Measurements from ENCODE around the gene A1CF. TPM values are rescaled to one million over a fixed set of nuclear protein-coding genes. Genes with fewer than 3 reads are reported as not detected.

The A1CF gene
- total and polyA plus RNA-seq, 2 experiments from 2014 or later, result 0.05 TPM; not detected in 1

DNA sequence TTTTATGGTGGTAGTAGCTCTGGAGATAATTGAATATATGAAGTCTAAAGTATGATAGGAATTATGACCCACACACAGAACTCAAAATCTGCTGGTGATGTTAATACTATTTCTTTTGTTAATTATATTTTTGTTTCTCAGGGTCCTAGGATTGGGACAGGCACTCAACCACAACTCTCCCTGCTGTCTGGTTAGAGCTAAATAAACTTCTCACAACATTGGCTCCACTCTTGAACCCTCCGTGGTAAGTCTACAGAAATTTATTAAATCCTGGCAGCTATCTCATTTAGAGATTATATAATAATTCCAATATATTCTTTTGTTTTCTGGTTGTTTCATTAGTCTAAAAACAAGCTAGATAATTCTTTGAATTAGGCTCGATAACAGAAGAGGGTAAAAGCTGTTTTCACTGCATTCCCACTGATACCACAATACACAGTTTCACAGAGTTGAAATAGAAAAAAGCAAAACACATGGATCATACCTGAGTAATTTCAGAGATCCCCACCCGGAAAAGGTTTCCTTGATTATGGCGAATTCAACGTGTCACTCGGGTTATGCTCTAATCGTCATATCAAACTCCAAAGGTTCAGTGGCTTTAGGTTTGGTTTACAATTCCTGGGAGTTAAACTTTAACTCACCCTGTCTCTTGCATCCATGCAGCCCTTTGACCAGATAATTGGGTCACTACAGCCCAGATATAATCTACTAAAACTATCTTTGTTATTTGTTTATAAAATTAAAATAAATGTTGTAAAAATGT lies at the start of gene A1CF (continued):
- TF ChIP-seq CREB1 (CRISPR knock-in tag; IDR thresholded peaks at IDR 0.05; ENCODE audit: low read depth), result no peak
- no peak for TF ChIP-seq NANOG (IDR thresholded peaks at IDR 0.05; ENCODE audit: borderline replicate concordance)

DNA sequence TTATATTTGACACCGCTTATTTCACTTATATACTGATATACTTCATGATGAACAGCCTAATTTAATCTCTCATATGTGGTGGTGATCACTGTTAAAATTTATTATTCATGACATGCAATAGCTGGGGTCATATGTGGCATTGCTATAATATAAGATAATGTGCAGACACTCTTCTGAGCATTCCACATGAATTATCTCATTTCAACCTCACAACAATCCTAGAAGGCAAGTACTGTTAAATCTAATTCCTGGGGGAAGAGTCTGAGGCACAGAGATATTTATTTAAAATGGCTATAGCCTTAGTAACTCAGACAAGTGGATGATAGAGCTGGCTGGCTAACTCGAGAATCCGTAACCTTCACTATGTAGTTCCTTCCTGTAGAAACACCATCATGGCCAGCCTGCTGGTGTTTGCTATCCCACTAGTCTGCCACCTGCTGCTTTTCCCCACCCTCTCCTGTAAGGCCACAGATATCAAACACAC lies 46.6 kb upstream of the A1CF start:
- H3K9me2 ChIP-seq (ENCODE audit: insufficient read depth), result 0 out of 2 replicates have a peak, but pooled peaks cover under 1% of the 10 kb centered on the region
- no peak for DNase-seq (ENCODE audit: low spot score)
- H3K4me3 Mint-ChIP-seq, result no peak overlapping the region
- H3K27ac ChIP-seq (ENCODE audit: low read depth), result no peak overlapping the region
- H3K4me2 ChIP-seq, result no peak overlapping the region
- H3K27ac Mint-ChIP-seq, result no peak overlapping the region; the same call in 1 of the 2 replicates
- H3K9me3 Mint-ChIP-seq, result no peaks in the 10 kb centered on the region
- H3K27me3 Mint-ChIP-seq (ENCODE audit: insufficient read depth, low read depth, poor library complexity), result peaks cover 5% of the 10 kb centered on the region
- no peaks in the 10 kb centered on the region for H3K36me3 Mint-ChIP-seq (ENCODE audit: low read depth)
- no peaks in the 10 kb centered on the region for H3K36me3 ChIP-seq (ENCODE audit: insufficient read depth)
- no peaks in the 10 kb centered on the region for H4K20me1 ChIP-seq (replicated peaks; ENCODE audit: insufficient read depth)
- no peaks in the 10 kb centered on the region for H3K4me1 Mint-ChIP-seq
- no peaks in the 10 kb centered on the region for H3K79me2 ChIP-seq (replicated peaks; ENCODE audit: insufficient read depth)
- H2AFZ ChIP-seq, result no peak overlapping the region
- no peak overlapping the region for H3K4me3 ChIP-seq
- no peaks in the 10 kb centered on the region for H3K27me3 ChIP-seq (ENCODE audit: insufficient read depth)
- no peaks in the 10 kb centered on the region for H3K4me1 ChIP-seq (ENCODE audit: insufficient read depth)
- ATAC-seq, result no peak
- H3F3A ChIP-seq (replicated peaks; ENCODE audit: low read depth), result no peaks in the 10 kb centered on the region
- TF ChIP-seq EZH2phosphoT487 (IDR thresholded peaks at IDR 0.05; ENCODE audit: unreplicated experiment), result no peak
- TF ChIP-seq, protein P1, sequence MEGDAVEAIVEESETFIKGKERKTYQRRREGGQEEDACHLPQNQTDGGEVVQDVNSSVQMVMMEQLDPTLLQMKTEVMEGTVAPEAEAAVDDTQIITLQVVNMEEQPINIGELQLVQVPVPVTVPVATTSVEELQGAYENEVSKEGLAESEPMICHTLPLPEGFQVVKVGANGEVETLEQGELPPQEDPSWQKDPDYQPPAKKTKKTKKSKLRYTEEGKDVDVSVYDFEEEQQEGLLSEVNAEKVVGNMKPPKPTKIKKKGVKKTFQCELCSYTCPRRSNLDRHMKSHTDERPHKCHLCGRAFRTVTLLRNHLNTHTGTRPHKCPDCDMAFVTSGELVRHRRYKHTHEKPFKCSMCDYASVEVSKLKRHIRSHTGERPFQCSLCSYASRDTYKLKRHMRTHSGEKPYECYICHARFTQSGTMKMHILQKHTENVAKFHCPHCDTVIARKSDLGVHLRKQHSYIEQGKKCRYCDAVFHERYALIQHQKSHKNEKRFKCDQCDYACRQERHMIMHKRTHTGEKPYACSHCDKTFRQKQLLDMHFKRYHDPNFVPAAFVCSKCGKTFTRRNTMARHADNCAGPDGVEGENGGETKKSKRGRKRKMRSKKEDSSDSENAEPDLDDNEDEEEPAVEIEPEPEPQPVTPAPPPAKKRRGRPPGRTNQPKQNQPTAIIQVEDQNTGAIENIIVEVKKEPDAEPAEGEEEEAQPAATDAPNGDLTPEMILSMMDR (conservative IDR thresholded peaks at IDR 0.05; ENCODE audit: low read depth in 2 of 2), result no peak
- TF ChIP-seq, protein P2, sequence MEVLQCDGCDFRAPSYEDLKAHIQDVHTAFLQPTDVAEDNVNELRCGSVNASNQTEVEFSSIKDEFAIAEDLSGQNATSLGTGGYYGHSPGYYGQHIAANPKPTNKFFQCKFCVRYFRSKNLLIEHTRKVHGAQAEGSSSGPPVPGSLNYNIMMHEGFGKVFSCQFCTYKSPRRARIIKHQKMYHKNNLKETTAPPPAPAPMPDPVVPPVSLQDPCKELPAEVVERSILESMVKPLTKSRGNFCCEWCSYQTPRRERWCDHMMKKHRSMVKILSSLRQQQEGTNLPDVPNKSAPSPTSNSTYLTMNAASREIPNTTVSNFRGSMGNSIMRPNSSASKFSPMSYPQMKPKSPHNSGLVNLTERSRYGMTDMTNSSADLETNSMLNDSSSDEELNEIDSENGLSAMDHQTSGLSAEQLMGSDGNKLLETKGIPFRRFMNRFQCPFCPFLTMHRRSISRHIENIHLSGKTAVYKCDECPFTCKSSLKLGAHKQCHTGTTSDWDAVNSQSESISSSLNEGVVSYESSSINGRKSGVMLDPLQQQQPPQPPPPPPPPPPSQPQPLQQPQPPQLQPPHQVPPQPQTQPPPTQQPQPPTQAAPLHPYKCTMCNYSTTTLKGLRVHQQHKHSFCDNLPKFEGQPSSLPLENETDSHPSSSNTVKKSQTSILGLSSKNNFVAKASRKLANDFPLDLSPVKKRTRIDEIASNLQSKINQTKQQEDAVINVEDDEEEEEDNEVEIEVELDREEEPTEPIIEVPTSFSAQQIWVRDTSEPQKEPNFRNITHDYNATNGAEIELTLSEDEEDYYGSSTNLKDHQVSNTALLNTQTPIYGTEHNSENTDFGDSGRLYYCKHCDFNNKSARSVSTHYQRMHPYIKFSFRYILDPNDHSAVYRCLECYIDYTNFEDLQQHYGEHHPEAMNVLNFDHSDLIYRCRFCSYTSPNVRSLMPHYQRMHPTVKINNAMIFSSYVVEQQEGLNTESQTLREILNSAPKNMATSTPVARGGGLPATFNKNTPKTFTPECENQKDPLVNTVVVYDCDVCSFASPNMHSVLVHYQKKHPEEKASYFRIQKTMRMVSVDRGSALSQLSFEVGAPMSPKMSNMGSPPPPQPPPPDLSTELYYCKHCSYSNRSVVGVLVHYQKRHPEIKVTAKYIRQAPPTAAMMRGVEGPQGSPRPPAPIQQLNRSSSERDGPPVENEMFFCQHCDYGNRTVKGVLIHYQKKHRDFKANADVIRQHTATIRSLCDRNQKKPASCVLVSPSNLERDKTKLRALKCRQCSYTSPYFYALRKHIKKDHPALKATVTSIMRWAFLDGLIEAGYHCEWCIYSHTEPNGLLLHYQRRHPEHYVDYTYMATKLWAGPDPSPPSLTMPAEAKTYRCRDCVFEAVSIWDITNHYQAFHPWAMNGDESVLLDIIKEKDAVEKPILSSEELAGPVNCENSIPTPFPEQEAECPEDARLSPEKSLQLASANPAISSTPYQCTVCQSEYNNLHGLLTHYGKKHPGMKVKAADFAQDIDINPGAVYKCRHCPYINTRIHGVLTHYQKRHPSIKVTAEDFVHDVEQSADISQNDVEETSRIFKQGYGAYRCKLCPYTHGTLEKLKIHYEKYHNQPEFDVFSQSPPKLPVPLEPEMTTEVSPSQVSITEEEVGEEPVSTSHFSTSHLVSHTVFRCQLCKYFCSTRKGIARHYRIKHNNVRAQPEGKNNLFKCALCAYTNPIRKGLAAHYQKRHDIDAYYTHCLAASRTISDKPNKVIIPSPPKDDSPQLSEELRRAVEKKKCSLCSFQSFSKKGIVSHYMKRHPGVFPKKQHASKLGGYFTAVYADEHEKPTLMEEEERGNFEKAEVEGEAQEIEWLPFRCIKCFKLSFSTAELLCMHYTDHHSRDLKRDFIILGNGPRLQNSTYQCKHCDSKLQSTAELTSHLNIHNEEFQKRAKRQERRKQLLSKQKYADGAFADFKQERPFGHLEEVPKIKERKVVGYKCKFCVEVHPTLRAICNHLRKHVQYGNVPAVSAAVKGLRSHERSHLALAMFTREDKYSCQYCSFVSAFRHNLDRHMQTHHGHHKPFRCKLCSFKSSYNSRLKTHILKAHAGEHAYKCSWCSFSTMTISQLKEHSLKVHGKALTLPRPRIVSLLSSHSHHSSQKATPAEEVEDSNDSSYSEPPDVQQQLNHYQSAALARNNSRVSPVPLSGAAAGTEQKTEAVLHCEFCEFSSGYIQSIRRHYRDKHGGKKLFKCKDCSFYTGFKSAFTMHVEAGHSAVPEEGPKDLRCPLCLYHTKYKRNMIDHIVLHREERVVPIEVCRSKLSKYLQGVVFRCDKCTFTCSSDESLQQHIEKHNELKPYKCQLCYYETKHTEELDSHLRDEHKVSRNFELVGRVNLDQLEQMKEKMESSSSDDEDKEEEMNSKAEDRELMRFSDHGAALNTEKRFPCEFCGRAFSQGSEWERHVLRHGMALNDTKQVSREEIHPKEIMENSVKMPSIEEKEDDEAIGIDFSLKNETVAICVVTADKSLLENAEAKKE (CRISPR knock-in tag; IDR thresholded peaks at IDR 0.05), result no peak
- TF ChIP-seq, protein P3, sequence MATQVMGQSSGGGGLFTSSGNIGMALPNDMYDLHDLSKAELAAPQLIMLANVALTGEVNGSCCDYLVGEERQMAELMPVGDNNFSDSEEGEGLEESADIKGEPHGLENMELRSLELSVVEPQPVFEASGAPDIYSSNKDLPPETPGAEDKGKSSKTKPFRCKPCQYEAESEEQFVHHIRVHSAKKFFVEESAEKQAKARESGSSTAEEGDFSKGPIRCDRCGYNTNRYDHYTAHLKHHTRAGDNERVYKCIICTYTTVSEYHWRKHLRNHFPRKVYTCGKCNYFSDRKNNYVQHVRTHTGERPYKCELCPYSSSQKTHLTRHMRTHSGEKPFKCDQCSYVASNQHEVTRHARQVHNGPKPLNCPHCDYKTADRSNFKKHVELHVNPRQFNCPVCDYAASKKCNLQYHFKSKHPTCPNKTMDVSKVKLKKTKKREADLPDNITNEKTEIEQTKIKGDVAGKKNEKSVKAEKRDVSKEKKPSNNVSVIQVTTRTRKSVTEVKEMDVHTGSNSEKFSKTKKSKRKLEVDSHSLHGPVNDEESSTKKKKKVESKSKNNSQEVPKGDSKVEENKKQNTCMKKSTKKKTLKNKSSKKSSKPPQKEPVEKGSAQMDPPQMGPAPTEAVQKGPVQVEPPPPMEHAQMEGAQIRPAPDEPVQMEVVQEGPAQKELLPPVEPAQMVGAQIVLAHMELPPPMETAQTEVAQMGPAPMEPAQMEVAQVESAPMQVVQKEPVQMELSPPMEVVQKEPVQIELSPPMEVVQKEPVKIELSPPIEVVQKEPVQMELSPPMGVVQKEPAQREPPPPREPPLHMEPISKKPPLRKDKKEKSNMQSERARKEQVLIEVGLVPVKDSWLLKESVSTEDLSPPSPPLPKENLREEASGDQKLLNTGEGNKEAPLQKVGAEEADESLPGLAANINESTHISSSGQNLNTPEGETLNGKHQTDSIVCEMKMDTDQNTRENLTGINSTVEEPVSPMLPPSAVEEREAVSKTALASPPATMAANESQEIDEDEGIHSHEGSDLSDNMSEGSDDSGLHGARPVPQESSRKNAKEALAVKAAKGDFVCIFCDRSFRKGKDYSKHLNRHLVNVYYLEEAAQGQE (IDR thresholded peaks at IDR 0.05; ENCODE audit: unreplicated experiment), result no peak
- no peak for TF ChIP-seq POLR2AphosphoS5 (IDR thresholded peaks at IDR 0.05; ENCODE audit: low read depth)
- TF ChIP-seq, protein P4, sequence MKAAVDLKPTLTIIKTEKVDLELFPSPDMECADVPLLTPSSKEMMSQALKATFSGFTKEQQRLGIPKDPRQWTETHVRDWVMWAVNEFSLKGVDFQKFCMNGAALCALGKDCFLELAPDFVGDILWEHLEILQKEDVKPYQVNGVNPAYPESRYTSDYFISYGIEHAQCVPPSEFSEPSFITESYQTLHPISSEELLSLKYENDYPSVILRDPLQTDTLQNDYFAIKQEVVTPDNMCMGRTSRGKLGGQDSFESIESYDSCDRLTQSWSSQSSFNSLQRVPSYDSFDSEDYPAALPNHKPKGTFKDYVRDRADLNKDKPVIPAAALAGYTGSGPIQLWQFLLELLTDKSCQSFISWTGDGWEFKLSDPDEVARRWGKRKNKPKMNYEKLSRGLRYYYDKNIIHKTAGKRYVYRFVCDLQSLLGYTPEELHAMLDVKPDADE (IDR thresholded peaks at IDR 0.05), result no peak
- TF ChIP-seq NANOG (IDR thresholded peaks at IDR 0.05; ENCODE audit: borderline replicate concordance), result no peak
- TF ChIP-seq CREB1 (CRISPR knock-in tag; IDR thresholded peaks at IDR 0.05; ENCODE audit: low read depth), result no peak
- TF ChIP-seq STAT1 (IDR thresholded peaks at IDR 0.05; ENCODE audit: unreplicated experiment), result no peak
- TF ChIP-seq EZH2 (IDR thresholded peaks at IDR 0.05; ENCODE audit: low read depth, unreplicated experiment), result no peak
- TF ChIP-seq ZNF114 (CRISPR knock-in tag; IDR thresholded peaks at IDR 0.05), result no peak
- TF ChIP-seq JUNB (IDR thresholded peaks at IDR 0.05; ENCODE audit: unreplicated experiment), result no peak
